D721Med (cell line): Measurements from ENCODE around the gene DEPDC1B.
"Not testable (repeated sequence)": the region's sequence is repeated elsewhere in the genome, so short reads cannot be mapped to it uniquely, and the experiment has no call there.

ENCODE experiments used
- DNase-seq: peaks from one replicate; pipeline ENCODE4 v3.0.0; 2011; ENCODE audit warnings: low spot score; ENCODE audit not compliant: insufficient read length
- FAIRE-seq: peaks from 2 replicates; lab custom pipeline; 2011; peaks lifted over from hg19 to GRCh38; lab: Jason Lieb, UNC
- CTCF ChIP-seq: IDR thresholded peaks from 2 replicates; pipeline ENCODE4 v1.5.1; 2012; ENCODE audit warnings: mild to moderate bottlenecking, control low read depth; ENCODE audit not compliant: insufficient read depth; ENCODE audit errors: missing control alignments

The DEPDC1B gene

GRCh38 chr5:60632153-60632552 is 67.8 kb downstream of the DEPDC1B start:
- no peak for DNase-seq
- no peak for TF ChIP-seq CTCF
- no peak for FAIRE-seq

GRCh38 chr5:60630836-60631235 is 69.1 kb downstream of the DEPDC1B start:
- FAIRE-seq (no peak), DNase-seq (no peak)
- no peak for TF ChIP-seq CTCF

- FAIRE-seq (no peak), DNase-seq (no peak)
- TF ChIP-seq CTCF, result no peak
These were observed 69.8 kb downstream of the DEPDC1B start for GRCh38 chr5:60630179-60630578.

- not testable (repeated sequence) for DNase-seq, FAIRE-seq
These were observed 75.1 kb downstream of the DEPDC1B start for GRCh38 chr5:60624875-60625274.

GRCh38 chr5:60620752-60621151 is 79.2 kb downstream of the DEPDC1B start:
- not testable (repeated sequence) for FAIRE-seq, DNase-seq

GRCh38 chr5:60613826-60614225 is 86.1 kb downstream of the DEPDC1B start:
- DNase-seq (no peak), FAIRE-seq (no peak)
- TF ChIP-seq CTCF, result no peak

GRCh38 chr5:60611099-60611740 is 88.7 kb downstream of the DEPDC1B start:
- DNase-seq (no peak), FAIRE-seq (no peak)
- no peak for TF ChIP-seq CTCF

GRCh38 chr5:60604771-60605170 is 95.2 kb downstream of the DEPDC1B start:
- no peak for FAIRE-seq
- TF ChIP-seq CTCF, result no peak
- no peak for DNase-seq
